SW 1271 (cell line): ENCODE measurements around the gene HNRNPL.
"Not testable (repeated sequence)": the region's sequence is repeated elsewhere in the genome, so short reads cannot be mapped to it uniquely, and the experiment has no call there.

Experiments used
- DNase-seq, 2 experiments: peaks; one replicate each; lab custom pipeline; 2025; lab: John Stamatoyannopoulos, UW

The HNRNPL gene

GRCh38 chr19:38801359-38802095, 48.3 kb downstream of the HNRNPL start:
- no peak for DNase-seq

GRCh38 chr19:38800577-38801347, 49.0 kb downstream of the HNRNPL start:
- no peak for DNase-seq

- DNase-seq, result no peak
Measured at GRCh38 chr19:38799104-38799503, 50.7 kb downstream of the HNRNPL start.

- DNase-seq, result not testable (repeated sequence)
Measured at GRCh38 chr19:38797781-38798180, 52.0 kb downstream of the HNRNPL start.

GRCh38 chr19:38796154-38796553, 53.6 kb downstream of the HNRNPL start:
- DNase-seq, result no peak

GRCh38 chr19:38795549-38795948, 54.2 kb downstream of the HNRNPL start:
- DNase-seq, result no peak

- DNase-seq, result no peak
Measured at GRCh38 chr19:38793671-38794070, 56.1 kb downstream of the HNRNPL start.

- no peak for DNase-seq
Measured at GRCh38 chr19:38793177-38793576, 56.6 kb downstream of the HNRNPL start.

GRCh38 chr19:38792250-38793111, 57.3 kb downstream of the HNRNPL start:
- DNase-seq, result no peak

GRCh38 chr19:38791451-38792064, 58.2 kb downstream of the HNRNPL start:
- not testable (repeated sequence) for DNase-seq

GRCh38 chr19:38790507-38791403, 59.0 kb downstream of the HNRNPL start:
- DNase-seq, result not testable (repeated sequence)

- no peak for DNase-seq
Measured at GRCh38 chr19:38788478-38789243, 61.1 kb downstream of the HNRNPL start, which contains the start of gene LGALS7B. TSS of gene LGALS7B (plus strand) at chr19:38789200. CDS start at chr19:38789227, 27 bp downstream.

GRCh38 chr19:38786572-38787265, 63.1 kb downstream of the HNRNPL start:
- DNase-seq, result no peak
